GM21825 (cell line): Measurements from ENCODE around the gene NALCN.
A peak's percentile ranks its signal among the peaks of the same experiment; 100 is the strongest.

ENCODE experiments used
- ATAC-seq: cut with Tn5 transposase; IDR thresholded peaks from one replicate; pipeline ENCODE4 v1.9.1; 2021; ENCODE audit warnings: mild to moderate bottlenecking, moderate library complexity; ENCODE audit not compliant: unreplicated experiment

The NALCN gene

DNA sequence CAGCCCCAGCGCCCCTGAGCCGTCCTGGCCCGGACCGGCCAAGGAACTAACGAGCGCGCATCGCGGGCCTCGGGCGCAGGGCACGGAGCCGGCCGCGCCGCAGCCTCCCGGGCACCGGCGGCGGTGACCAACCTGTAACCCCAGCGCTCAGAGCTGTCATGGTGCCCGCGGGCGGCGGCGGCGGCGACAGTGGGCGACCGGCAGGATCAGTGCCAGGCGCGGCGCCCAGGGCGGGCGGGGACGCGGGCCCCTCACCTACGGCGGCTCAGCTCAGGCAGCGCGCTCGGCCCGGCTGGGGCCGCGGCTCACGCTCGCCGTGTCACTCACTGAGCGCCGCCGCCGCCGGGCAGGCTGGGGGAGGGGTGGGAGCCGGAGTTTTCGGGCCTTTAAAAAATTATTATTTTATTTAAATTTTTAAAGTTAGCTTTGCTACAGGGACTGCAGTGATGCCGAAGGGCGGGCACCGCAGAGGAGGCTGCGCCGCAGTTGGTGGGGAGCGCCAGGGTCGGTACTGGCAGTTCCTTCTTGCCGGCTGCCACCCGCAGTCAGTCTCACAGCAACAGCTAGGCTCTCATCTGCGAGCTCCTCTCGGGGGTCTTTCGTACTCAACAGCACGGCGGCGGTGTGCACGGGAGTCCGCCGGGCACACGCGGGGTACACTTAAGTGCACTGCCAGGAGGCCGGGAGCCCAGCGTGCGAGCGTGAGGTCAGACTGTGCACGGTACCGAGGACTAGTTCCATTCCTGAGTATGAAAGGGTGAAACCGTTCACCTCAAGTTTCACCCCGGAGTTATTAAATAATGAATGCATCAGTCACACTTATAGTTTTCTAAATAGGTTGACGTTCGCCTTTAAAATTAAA is at the start of gene NALCN:
NALCN (minus strand) TSS at position 328 of the 862 bp plus-strand sequence. CDS start 17,382 bp downstream, outside the sequence.
- no peak for ATAC-seq

DNA sequence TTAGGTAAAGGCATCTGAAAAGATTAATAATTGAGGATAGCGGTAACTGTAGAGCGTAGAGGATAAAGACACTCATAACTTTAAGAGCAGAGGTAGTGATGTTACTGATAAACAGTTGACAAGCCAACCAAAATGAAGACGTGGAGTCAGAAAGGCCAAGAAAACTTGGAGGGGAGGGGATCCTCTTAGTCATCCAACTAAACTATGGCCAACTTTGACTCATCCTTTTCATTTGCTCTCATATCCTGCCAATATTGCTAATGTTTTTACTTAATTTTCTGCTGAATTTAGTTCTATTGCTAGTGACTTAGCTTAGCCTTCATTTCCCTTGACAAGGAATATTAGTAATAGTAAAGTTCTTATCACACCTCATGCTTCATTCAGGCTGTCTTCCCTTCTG is 49.6 kb upstream of the NALCN start:
- ATAC-seq = no peak

- no peak for ATAC-seq
Observed at GRCh38 chr13:101457176-101457575, 40.9 kb upstream of the NALCN start.

DNA sequence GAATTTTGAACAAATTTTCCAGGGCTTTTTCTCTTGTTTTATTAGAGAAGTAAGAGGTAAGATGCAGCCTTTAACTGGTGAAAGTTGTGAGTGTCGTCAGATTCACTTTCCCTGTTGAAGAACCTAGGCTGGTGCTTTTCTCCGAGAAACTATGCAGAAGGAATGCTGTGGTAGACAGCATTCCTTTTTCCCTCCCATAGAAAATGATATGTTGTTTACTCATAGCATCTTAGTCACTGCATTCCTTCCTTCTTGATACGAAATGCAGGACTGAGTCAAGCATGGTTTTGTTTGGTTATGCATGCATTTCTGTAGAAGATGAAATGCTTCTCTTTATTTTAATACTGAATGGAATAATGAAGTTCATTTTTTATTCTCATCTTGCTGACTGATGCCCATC is 39.6 kb upstream of the NALCN start:
- ATAC-seq = no peak

DNA sequence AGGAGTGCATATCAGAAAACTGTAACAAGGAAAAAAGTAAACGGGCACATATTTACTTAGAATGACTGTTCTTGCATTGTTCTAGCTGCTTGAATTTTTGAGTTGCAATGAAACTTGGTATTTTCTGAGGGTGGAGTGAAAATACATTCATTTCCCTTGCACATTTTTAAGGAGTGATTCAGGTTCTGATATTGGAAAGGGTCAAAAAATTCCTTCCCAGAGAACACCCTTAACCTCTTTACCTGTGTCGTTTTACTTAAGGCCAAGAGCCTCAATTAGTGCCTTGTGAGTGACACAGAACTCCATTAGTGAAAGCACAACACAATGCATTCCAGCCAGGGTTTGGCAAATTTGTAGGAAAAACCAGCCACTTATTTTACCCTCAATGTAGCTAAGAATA is 38.5 kb upstream of the NALCN start:
- no peak for ATAC-seq

DNA sequence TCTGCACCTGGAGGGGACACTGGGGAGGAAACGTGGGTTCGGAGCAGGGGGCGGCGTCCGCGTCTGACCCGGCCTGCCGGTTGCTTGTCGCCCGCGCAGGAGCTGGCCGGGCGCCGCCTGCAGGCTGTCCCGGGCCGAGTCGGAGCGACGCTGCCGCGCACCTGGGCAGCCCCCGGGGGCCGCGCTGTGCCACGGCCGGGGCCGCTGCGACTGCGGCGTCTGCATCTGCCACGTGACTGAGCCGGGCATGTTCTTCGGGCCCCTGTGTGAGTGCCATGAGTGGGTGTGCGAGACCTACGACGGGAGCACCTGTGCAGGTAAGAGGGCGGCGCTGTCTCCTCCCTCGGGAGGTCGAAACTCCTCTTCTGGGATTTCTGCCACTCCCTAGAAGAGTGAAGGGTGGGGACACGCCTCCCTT is 37.5 kb upstream of the NALCN start:
- peak; percentile 36 for ATAC-seq

GRCh38 chr13:101452519-101453485 is 36.5 kb upstream of the NALCN start, which contains the start of gene ITGBL1:
ITGBL1 (plus strand) TSS chr13:101452675; CDS start chr13:101452834, 159 bp downstream.
- ATAC-seq = peak; percentile 76

GRCh38 chr13:101451641-101452040 is 35.3 kb upstream of the NALCN start:
- no peak for ATAC-seq

DNA sequence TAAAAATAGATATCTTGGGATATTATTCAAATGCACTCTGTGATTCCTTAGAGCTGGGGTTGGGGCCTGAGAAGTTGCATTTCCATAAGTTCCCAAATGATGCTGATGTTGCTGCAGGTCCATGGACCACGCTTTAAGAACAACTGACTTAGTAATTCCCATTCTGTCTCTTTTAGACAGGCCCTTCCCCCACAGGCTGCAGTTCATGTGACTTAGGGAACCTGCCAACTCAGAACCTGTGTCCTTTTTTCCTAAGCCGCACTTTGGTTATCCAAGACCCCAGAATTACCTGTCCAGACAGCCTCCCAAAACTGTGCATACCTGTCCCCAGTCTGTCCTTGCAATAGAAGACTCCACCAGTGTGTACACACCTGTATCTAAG is 34.4 kb upstream of the NALCN start:
- ATAC-seq = no peak

DNA sequence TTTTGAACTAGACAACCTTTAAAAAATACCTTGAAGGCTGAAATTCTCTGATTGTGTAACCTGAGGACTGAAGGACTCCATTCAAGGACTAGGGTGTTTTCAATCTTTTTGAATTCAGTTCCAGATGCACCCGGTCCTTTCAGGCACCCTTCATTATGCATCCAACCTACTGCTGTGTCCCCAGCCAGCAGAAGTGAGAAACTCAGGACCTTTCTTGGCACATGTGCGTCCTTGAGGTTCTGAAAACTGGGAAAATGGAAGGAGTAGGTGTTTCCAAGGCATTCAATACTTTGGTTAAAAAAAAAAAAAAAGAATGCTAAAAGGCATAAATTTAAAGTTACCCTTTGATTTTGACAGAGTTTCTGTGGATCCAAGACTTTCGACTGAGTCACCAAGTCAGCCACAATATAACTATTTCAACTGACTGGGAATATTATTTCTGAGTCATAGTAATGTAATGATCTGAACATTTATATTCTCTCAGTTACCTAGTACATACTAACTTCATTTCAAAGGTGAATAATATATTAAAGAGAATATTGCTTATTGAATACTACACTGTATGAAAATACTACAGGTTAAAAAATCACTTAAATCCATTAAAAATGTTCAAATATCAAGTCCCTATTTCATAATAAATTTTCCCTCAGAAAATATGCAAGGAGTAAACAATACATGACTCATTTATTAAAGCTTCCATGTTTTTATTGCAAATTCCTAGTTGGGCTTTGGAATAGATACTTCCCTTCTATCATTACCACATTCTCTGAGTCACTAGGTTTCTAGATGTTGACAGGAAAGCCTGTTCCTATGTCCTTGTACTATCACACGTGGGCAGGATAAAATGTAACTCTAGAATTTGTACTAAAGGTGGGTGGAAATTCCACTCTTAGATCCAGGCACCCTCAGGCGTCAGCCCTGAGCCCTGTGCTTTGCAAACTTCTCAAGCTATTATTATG is 33.8 kb upstream of the NALCN start:
- no peak for ATAC-seq

- ATAC-seq = no peak
Observed at GRCh38 chr13:101447852-101448251, 31.5 kb upstream of the NALCN start.

GRCh38 chr13:101434486-101434885 is 18.2 kb upstream of the NALCN start:
- ATAC-seq = no peak

DNA sequence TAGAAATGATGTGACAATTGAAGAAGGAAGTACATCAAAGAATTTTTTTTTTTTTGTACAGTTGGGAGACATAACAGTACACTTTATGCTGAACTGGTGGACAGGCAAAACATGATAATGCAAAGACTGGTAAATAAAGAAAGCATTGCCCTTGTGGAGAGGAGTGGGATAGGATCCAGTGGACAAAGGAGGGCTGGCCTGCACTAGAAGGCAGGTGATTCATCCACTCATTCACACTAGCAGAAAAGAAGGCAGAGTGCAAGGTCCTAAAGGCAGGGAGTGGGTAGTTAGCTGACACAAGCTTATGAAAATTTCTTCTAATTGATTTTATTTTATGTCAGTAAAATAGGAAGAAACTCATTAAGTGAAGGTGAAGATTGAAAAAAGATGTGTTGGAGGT is 17.6 kb upstream of the NALCN start:
- ATAC-seq = no peak

DNA sequence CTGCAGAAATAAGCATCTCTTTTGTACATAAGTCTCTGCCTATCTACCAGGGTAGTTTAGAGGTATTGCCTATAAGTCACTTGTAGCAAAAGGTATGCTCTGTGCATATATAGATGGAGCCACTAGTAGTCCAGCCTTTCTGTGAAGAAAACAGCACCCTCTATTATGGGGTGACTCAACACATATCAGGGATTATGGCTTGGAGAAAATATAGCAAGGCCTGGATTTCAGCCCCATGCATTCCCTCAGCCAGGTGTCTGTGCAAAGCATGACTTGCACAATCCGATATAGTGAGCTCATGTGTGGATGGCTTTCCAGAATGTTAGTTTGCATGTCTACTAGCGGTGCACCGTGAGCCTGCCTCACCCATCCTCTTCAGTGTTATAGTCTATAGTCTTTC is 13.4 kb upstream of the NALCN start:
- ATAC-seq = no peak

DNA sequence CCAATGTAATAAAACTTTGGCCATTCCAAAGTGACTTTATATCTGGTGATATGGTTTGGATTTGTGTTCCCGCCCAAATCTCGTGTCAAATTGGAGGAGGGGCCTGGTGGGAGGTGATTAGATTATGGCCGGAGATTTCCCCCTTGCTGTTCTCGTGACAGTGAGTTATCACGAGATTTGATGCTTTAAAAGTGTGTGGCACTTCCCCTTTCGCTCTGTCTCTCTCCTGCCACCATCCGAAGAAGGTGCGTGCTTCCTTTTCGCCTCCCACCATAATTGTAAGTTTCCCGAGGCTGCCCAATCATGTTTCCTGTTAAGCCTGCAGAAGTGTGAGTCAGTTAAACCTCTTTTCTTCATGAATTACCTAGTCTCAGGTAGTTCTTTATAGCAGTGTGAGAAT is 9.3 kb upstream of the NALCN start:
- no peak for ATAC-seq

DNA sequence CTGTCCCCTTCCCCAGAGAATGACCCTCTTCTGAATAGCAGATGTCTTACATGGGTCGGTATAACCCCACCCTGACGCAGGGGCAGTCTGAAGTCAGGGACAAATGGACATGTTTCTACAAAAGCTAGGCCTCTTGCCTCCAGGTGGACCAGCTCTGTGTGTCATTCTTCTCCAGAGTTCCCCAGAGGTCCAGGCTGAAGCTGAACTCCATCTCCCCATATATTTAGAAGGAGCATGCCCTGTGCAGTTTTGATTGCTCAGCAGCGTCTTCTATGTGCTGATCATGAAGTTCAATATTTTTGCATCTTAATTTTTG is 8.8 kb upstream of the NALCN start:
- ATAC-seq = no peak

DNA sequence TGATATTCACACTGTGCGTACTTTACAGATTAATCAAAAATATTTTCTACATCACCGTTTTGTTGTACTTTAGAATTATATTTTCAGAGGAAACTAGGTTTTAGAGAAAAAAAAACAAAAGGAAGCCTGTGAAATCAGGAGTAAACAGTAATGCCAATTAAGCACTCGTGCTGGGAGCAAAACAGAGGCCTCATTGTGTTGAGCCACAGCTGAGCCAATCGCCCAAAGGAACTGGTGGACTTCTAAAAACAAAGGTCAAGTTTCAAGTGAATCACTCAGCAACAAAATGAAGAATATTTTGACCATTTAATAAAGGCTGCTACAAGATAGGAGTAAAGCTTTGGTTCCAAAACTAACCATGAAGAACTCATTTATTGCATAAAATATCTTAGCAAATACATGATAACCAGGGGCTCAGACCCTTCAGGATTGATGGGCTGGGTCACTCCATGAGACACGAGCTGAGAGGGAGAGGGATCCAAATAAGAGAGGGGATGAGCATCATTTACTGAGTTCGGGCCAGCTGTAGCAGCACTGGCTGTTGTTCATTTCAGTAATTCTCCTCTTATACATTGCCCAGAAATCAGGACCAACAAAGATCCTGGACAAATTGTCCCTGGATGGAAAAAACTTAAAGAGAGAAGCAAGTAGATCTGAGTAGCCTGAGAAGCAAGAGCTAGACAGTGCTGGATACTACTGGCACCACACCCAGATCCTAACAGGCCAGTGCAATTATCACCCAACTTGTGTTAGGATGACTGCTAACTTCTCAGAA is 8.3 kb upstream of the NALCN start:
- no peak for ATAC-seq

DNA sequence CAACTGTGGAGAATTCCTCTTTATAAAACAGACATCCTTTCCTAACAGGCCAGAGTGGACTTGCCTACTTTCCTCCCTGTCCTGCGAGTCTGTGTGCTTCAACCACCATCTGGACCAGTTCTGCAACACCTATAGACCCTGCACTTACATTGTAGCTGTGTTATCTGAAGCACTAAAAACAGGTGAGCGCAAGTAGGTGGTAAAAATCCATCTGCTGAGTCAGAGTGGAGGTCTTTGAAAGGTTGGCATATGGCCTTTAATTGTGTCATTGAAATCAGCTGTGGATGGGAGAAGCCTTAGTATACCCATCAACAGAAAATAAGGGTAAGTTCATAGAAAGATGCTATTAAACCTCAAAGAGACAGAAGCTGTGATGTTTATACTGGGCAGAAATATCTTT is 7.6 kb upstream of the NALCN start:
- no peak for ATAC-seq

- no peak for ATAC-seq
Observed at GRCh38 chr13:101417501-101417900, 1.2 kb upstream of the NALCN start.

- ATAC-seq = no peak
Observed at GRCh38 chr13:101417043-101417406, 717 bp upstream of the NALCN start.
